ENCODE results near the gene RIMS4.
"Not testable (repeated sequence)": the region's sequence is repeated elsewhere in the genome, so short reads cannot be mapped to it uniquely, and the experiment has no call there.

RIMS4 gene

GRCh38 chr20:44790638-44791393, 19.5 kb downstream of the RIMS4 start:
- DNase-seq = no peak

- DNase-seq = no peak
These were observed 21.5 kb downstream of the RIMS4 start for GRCh38 chr20:44788706-44789456.

GRCh38 chr20:44787299-44787698, 23.0 kb downstream of the RIMS4 start:
- DNase-seq = no peak

- DNase-seq = peak; percentile 42
These were observed 24.6 kb downstream of the RIMS4 start for GRCh38 chr20:44785768-44786167.

- DNase-seq = no peak
These were observed 25.7 kb downstream of the RIMS4 start for GRCh38 chr20:44784688-44785087.

- no peak for DNase-seq
These were observed 28.6 kb downstream of the RIMS4 start for GRCh38 chr20:44781791-44782190.

GRCh38 chr20:44781118-44781517, 29.2 kb downstream of the RIMS4 start:
- DNase-seq = no peak

- DNase-seq = no peak
These were observed 30.1 kb downstream of the RIMS4 start for GRCh38 chr20:44780226-44780625.

GRCh38 chr20:44776980-44777379, 33.4 kb downstream of the RIMS4 start:
- DNase-seq = no peak

GRCh38 chr20:44773070-44773829, 37.1 kb downstream of the RIMS4 start:
- no peak for DNase-seq

- no peak for DNase-seq
These were observed 37.7 kb downstream of the RIMS4 start for GRCh38 chr20:44772636-44773035.

GRCh38 chr20:44771172-44771535, 39.2 kb downstream of the RIMS4 start:
- DNase-seq = no peak

- no peak for DNase-seq
These were observed 39.7 kb downstream of the RIMS4 start for GRCh38 chr20:44770484-44771171.

- no peak for DNase-seq
These were observed 40.9 kb downstream of the RIMS4 start for GRCh38 chr20:44769481-44769863.

GRCh38 chr20:44768854-44769480, 41.4 kb downstream of the RIMS4 start:
- no peak for DNase-seq

- DNase-seq = no peak
These were observed 42.1 kb downstream of the RIMS4 start for GRCh38 chr20:44768256-44768655.

GRCh38 chr20:44765701-44766347, 44.5 kb downstream of the RIMS4 start:
- no peak for DNase-seq

GRCh38 chr20:44765091-44765490, 45.3 kb downstream of the RIMS4 start:
- DNase-seq = no peak

- not testable (repeated sequence) for DNase-seq
These were observed 46.5 kb downstream of the RIMS4 start for GRCh38 chr20:44763798-44764197.

- DNase-seq = no peak
These were observed 47.7 kb downstream of the RIMS4 start for GRCh38 chr20:44762466-44763140.

- no peak for DNase-seq
These were observed 48.9 kb downstream of the RIMS4 start for GRCh38 chr20:44761423-44761822.

- no peak for DNase-seq
These were observed 50.8 kb downstream of the RIMS4 start for GRCh38 chr20:44759595-44759994.
